K562 (cell line): Measurements from ENCODE around the gene GLB1L2. TPM values are rescaled to one million over a fixed set of nuclear protein-coding genes. Genes with fewer than 3 reads are reported as not detected.
A peak's percentile ranks its signal among the peaks of the same experiment; 100 is the strongest.

Experiments
- CBX2 ChIP-seq: fragments of 200-600 bp; sonication (generic); IDR thresholded peaks from one replicate; pipeline ENCODE4 v1.6.1; 2012; ENCODE audit warnings: mild to moderate bottlenecking, low read length, inconsistent platforms; ENCODE audit not compliant: insufficient read depth, poor library complexity, severe bottlenecking
- CEBPB ChIP-seq: fragments of 450-650 bp; IDR thresholded peaks from 2 replicates; pipeline ENCODE4 v1.6.1; 2016; ENCODE audit warnings: missing genetic modification characterization, missing compliant biosample characterization
- EHMT2 ChIP-seq: fragments of 450-650 bp; IDR thresholded peaks from 2 replicates; pipeline ENCODE4 v1.6.1; 2018; ENCODE audit warnings: antibody characterized with exemption
- HCFC1 ChIP-seq: IDR thresholded peaks from 2 replicates; pipeline ENCODE4 v1.6.1; 2012; ENCODE audit warnings: low read depth, low read length, improper control_type of control experiment
- KDM4B ChIP-seq, 2 experiments: fragments of 450-650 bp in 1 of 2; sonication (generic) in 1 of 2; IDR thresholded peaks; 2 replicates each; pipeline ENCODE4 v1.6.1; 2016 to 2017; ENCODE audit warnings: borderline replicate concordance in 2 of 2, antibody characterized with exemption in 1 of 2, low read depth in 1 of 2, mild to moderate bottlenecking in 1 of 2
- MEF2A ChIP-seq: IDR thresholded peaks from 2 replicates; pipeline ENCODE4 v1.6.1; 2011; ENCODE audit warnings: low read depth, mild to moderate bottlenecking, low read length, moderate library complexity; ENCODE audit not compliant: control insufficient read depth
- NFIC ChIP-seq: fragments of 450-650 bp; IDR thresholded peaks from 2 replicates; pipeline ENCODE4 v1.6.1; 2017; ENCODE audit warnings: mild to moderate bottlenecking, inconsistent platforms
- NR2C2 ChIP-seq, 2 experiments: fragments of 200-800 bp in 1 of 2; sonication (Bioruptor generic) in 1 of 2; sonication (generic) in 1 of 2; formaldehyde crosslinking in 1 of 2; IDR thresholded peaks; 2 replicates each; pipeline versions ENCODE4 v1.6.1 to v1.8.0; 2016 to 2022; ENCODE audit warnings: mild to moderate bottlenecking in 1 of 2, missing compliant biosample characterization in 1 of 2, missing genetic modification characterization in 1 of 2, missing genetic modification reagents in 1 of 2
- PPARD ChIP-seq: fragments of 250-450 bp; sonication (Bioruptor Pico); IDR thresholded peaks from 2 replicates; pipeline ENCODE4 v1.8.0; 2022; ENCODE audit warnings: inconsistent platforms, mild to moderate bottlenecking, moderate library complexity
- SMARCA4 ChIP-seq: fragments of 450-650 bp; IDR thresholded peaks from 2 replicates; pipeline ENCODE4 v1.6.1; 2016
- TAL1 ChIP-seq: fragments of 450-650 bp; IDR thresholded peaks from 2 replicates; pipeline ENCODE4 v1.6.1; 2016; ENCODE audit warnings: mild to moderate bottlenecking
- ZNF212 ChIP-seq: fragments of 450-650 bp; formaldehyde crosslinking; IDR thresholded peaks from 2 replicates; pipeline ENCODE4 v1.4.0; 2020; ENCODE audit warnings: mild to moderate bottlenecking
- ZNF551 ChIP-seq: fragments of 250-450 bp; sonication (Bioruptor Pico); IDR thresholded peaks from 2 replicates; pipeline ENCODE4 v1.5.0; 2021; ENCODE audit warnings: mild to moderate bottlenecking, moderate library complexity
- polyA plus RNA-seq, 8 experiments: library from polyadenylated mRNA; depleted of rRNA in 4 of 8; stranded (reverse) in 5 of 8; unstranded in 3 of 8; fragments of >200 nt; fragmentation: Nextera tagmentation in 2 of 8; fragmentation: Illumina TruSeq in 1 of 8; extraction: Ambion mirVana in 2 of 8; extraction: Trizol in 1 of 8; gene quantifications; 2 replicates each; pipeline versions ENCODE4 v1.2.1 to v1.2.3, GENCODE V29; 2011 to 2014; ENCODE audit warnings: inconsistent platforms in 1 of 8, missing spikeins in 1 of 8
- total RNA-seq, 7 experiments: library from RNA; depleted of rRNA in 6 of 7; stranded (reverse); fragments of >200 nt in 6 of 7; fragmentation: Illumina TruSeq in 2 of 7; extraction: Trizol in 2 of 7; gene quantifications; 2 replicates each; pipeline versions ENCODE4 v1.2.1 to v1.2.3, GENCODE V29; 2011 to 2021; ENCODE audit warnings: low replicate concordance in 1 of 7
- TF ChIP-seq, protein P1 (sequence below): sonication (generic); formaldehyde crosslinking; IDR thresholded peaks from 2 replicates; pipeline ENCODE4 v1.8.0; 2022; ENCODE audit warnings: mild to moderate bottlenecking, missing genetic modification reagents
- TF ChIP-seq, protein P2 (sequence below): fragments of 450-650 bp; formaldehyde crosslinking; IDR thresholded peaks from 2 replicates; pipeline ENCODE4 v1.4.0; 2020; ENCODE audit warnings: mild to moderate bottlenecking
- TF ChIP-seq, protein P3 (sequence below): sonication (generic); formaldehyde crosslinking; IDR thresholded peaks from 2 replicates; pipeline ENCODE4 v1.5.0; 2020; ENCODE audit warnings: missing genetic modification reagents
- TF ChIP-seq, protein P4 (sequence below): sonication (generic); IDR thresholded peaks from 2 replicates; pipeline ENCODE4 v1.6.1; 2016
- TF ChIP-seq, protein P5 (sequence below), 2 experiments: IDR thresholded peaks; 2 replicates each; pipeline ENCODE4 v1.6.1; 2012; ENCODE audit warnings: improper control_type of control experiment in 2 of 2, low read depth in 2 of 2, low read length in 2 of 2, borderline replicate concordance in 1 of 2

The GLB1L2 gene
- total and polyA plus RNA-seq, 9 of the 15 experiments (the other 6 are each of a cell fraction or from before 2014, with no cell fraction given) = 0.84 to 21.4 (median 13.8) TPM

DNA sequence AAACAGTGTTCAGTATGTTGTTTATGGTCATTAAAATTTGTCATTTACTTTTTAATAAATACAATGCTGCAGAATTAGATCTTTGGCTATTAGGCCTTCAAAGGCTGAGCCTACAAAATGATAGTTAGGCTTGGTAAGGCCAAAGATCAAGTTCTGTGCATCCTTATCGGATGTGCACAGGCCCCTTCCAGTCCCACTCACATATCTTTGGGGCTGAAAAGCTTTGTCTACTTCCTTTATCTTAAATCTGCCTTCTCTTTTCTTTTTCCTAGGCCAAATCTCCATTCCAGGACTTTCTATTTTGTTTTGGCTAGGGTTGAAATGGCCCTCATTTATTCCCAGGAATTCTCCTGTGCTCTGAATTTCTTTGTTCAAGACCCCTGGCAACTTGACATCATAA is 3.4 kb upstream of the GLB1L2 start (continued):
- peak; percentile 58; the same call in 1 of the 2 replicates for TF ChIP-seq SMARCA4
- peak; percentile 70 for TF ChIP-seq TAL1
- TF ChIP-seq EHMT2 = no peak
- TF ChIP-seq, protein P1, sequence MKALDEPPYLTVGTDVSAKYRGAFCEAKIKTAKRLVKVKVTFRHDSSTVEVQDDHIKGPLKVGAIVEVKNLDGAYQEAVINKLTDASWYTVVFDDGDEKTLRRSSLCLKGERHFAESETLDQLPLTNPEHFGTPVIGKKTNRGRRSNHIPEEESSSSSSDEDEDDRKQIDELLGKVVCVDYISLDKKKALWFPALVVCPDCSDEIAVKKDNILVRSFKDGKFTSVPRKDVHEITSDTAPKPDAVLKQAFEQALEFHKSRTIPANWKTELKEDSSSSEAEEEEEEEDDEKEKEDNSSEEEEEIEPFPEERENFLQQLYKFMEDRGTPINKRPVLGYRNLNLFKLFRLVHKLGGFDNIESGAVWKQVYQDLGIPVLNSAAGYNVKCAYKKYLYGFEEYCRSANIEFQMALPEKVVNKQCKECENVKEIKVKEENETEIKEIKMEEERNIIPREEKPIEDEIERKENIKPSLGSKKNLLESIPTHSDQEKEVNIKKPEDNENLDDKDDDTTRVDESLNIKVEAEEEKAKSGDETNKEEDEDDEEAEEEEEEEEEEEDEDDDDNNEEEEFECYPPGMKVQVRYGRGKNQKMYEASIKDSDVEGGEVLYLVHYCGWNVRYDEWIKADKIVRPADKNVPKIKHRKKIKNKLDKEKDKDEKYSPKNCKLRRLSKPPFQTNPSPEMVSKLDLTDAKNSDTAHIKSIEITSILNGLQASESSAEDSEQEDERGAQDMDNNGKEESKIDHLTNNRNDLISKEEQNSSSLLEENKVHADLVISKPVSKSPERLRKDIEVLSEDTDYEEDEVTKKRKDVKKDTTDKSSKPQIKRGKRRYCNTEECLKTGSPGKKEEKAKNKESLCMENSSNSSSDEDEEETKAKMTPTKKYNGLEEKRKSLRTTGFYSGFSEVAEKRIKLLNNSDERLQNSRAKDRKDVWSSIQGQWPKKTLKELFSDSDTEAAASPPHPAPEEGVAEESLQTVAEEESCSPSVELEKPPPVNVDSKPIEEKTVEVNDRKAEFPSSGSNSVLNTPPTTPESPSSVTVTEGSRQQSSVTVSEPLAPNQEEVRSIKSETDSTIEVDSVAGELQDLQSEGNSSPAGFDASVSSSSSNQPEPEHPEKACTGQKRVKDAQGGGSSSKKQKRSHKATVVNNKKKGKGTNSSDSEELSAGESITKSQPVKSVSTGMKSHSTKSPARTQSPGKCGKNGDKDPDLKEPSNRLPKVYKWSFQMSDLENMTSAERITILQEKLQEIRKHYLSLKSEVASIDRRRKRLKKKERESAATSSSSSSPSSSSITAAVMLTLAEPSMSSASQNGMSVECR (CRISPR knock-in tag) = no peak
- no peak for TF ChIP-seq CEBPB (tag)
- no peak for TF ChIP-seq CBX2
- TF ChIP-seq, protein P2, sequence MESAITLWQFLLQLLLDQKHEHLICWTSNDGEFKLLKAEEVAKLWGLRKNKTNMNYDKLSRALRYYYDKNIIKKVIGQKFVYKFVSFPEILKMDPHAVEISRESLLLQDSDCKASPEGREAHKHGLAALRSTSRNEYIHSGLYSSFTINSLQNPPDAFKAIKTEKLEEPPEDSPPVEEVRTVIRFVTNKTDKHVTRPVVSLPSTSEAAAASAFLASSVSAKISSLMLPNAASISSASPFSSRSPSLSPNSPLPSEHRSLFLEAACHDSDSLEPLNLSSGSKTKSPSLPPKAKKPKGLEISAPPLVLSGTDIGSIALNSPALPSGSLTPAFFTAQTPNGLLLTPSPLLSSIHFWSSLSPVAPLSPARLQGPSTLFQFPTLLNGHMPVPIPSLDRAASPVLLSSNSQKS (CRISPR knock-in tag) = no peak
- TF ChIP-seq ZNF551 (CRISPR knock-in tag) = no peak
- no peak for TF ChIP-seq HCFC1
- no peak for TF ChIP-seq NFIC
- TF ChIP-seq NR2C2 (CRISPR knock-in tag; IDR thresholded peaks at IDR 0.05) = no peak
- no peak for TF ChIP-seq NR2C2 (tag; IDR thresholded peaks at IDR 0.05)
- TF ChIP-seq, protein P3, sequence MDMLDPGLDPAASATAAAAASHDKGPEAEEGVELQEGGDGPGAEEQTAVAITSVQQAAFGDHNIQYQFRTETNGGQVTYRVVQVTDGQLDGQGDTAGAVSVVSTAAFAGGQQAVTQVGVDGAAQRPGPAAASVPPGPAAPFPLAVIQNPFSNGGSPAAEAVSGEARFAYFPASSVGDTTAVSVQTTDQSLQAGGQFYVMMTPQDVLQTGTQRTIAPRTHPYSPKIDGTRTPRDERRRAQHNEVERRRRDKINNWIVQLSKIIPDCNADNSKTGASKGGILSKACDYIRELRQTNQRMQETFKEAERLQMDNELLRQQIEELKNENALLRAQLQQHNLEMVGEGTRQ (CRISPR knock-in tag) = no peak
- TF ChIP-seq, protein P4, sequence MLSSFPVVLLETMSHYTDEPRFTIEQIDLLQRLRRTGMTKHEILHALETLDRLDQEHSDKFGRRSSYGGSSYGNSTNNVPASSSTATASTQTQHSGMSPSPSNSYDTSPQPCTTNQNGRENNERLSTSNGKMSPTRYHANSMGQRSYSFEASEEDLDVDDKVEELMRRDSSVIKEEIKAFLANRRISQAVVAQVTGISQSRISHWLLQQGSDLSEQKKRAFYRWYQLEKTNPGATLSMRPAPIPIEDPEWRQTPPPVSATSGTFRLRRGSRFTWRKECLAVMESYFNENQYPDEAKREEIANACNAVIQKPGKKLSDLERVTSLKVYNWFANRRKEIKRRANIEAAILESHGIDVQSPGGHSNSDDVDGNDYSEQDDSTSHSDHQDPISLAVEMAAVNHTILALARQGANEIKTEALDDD = peak; percentile 30; the same call in 1 of the 2 replicates
- no peak for TF ChIP-seq PPARD (CRISPR knock-in tag)
- TF ChIP-seq ZNF212 (CRISPR knock-in tag) = no peak
- no peak for TF ChIP-seq MEF2A
- TF ChIP-seq, protein P5, sequence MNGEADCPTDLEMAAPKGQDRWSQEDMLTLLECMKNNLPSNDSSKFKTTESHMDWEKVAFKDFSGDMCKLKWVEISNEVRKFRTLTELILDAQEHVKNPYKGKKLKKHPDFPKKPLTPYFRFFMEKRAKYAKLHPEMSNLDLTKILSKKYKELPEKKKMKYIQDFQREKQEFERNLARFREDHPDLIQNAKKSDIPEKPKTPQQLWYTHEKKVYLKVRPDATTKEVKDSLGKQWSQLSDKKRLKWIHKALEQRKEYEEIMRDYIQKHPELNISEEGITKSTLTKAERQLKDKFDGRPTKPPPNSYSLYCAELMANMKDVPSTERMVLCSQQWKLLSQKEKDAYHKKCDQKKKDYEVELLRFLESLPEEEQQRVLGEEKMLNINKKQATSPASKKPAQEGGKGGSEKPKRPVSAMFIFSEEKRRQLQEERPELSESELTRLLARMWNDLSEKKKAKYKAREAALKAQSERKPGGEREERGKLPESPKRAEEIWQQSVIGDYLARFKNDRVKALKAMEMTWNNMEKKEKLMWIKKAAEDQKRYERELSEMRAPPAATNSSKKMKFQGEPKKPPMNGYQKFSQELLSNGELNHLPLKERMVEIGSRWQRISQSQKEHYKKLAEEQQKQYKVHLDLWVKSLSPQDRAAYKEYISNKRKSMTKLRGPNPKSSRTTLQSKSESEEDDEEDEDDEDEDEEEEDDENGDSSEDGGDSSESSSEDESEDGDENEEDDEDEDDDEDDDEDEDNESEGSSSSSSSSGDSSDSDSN (IDR thresholded peaks at IDR 0.05; ENCODE audit: borderline replicate concordance in 1 of 2, low read depth in 2 of 2, low read length in 2 of 2) = no peak
- no peak for TF ChIP-seq KDM4B (IDR thresholded peaks at IDR 0.05; ENCODE audit: borderline replicate concordance in 2 of 2, low read depth in 1 of 2)
